K562 (cell line): ENCODE measurements around the gene NUP98. TPM values are rescaled to one million over a fixed set of nuclear protein-coding genes. Genes with fewer than 3 reads are reported as not detected.

ENCODE experiments used
- ATAC-seq: fragments of 200-7000 bp; cut with Tn5 transposase; 3 replicates; pipeline ENCODE4 v1.9.1; 2020; ENCODE audit warnings: moderate library complexity
- BruUV-seq: library from RNA; stranded (reverse); fragments of 400-500 nt; replicated peaks from 2 replicates; lab custom pipeline; 2021; lab: Mats Ljungman, UMichigan
- CTCF ChIA-PET: fragments of 300-600 bp; formaldehyde crosslinking; extraction: SDS; loops from one replicate; lab custom pipeline; 2021; ENCODE audit warnings: low intra/inter-chr PET ratio; lab: Yijun Ruan, JAX
- POLR2A ChIA-PET: fragments of 300-600, 350-650 bp; sonication (Branson Sonifier 250); formaldehyde crosslinking; extraction: SDS; loops from one replicate; lab custom pipeline; 2021; ENCODE audit warnings: antibody characterized with exemption, inconsistent platforms; lab: Yijun Ruan, JAX
- DNase-seq, 4 experiments: peaks; one replicate each; pipeline versions ENCODE4 v3.0.0 to v3.0.0-alpha.2; 2011 to 2018; ENCODE audit warnings: low spot score in 3 of 4, mixed read lengths in 3 of 4; ENCODE audit errors: extremely low read depth in 1 of 4
- FAIRE-seq: peaks from 2 replicates; lab custom pipeline; 2011; peaks lifted over from hg19 to GRCh38; lab: Jason Lieb, UNC
- H2AFZ ChIP-seq: 2 replicates; pipeline ENCODE4 v1.6.0; 2011; ENCODE audit warnings: low read depth, low read length, control low read depth, inconsistent platforms
- H3K27ac ChIP-seq: fragments of 200-600 bp; 3 replicates; pipeline ENCODE4 v1.8.0; 2011; ENCODE audit warnings: low read depth, mild to moderate bottlenecking, control low read depth, inconsistent platforms, low read length, moderate library complexity, mixed read lengths; ENCODE audit errors: extremely low read depth
- H3K27me3 ChIP-seq, 2 experiments: fragments of 300-600 bp in 1 of 2; 2 replicates in 1 of 2; 3 replicates in 1 of 2; pipeline versions ENCODE4 v1.6.0 to v1.8.0; 2011; ENCODE audit warnings: inconsistent platforms in 2 of 2, low read length in 2 of 2, mild to moderate bottlenecking in 1 of 2, mixed read lengths in 1 of 2, moderate library complexity in 1 of 2; ENCODE audit not compliant: control insufficient read depth in 2 of 2, insufficient read depth in 2 of 2
- H3K36me3 ChIP-seq: fragments of 300-600 bp; 3 replicates; pipeline ENCODE4 v1.8.0; 2011; ENCODE audit warnings: mild to moderate bottlenecking, low read length, inconsistent platforms; ENCODE audit not compliant: control insufficient read depth, insufficient read depth
- H3K4me1 ChIP-seq, 2 experiments: fragments of 200-600 bp in 1 of 2; replicated peaks in 1 of 2; 2 replicates in 1 of 2; 3 replicates in 1 of 2; pipeline versions ENCODE4 v1.5.1 to v1.8.0; 2011; ENCODE audit warnings: inconsistent platforms in 2 of 2, low read length in 2 of 2, mild to moderate bottlenecking in 1 of 2, mixed read lengths in 1 of 2, moderate library complexity in 1 of 2; ENCODE audit not compliant: control insufficient read depth in 2 of 2, insufficient read depth in 2 of 2
- H3K4me2 ChIP-seq: 2 replicates; pipeline ENCODE4 v1.6.1; 2011; ENCODE audit warnings: low read length, control low read depth, inconsistent platforms, mixed read lengths; ENCODE audit not compliant: insufficient read depth
- H3K4me3 ChIP-seq: fragments of 200-600 bp; sonication (generic), shearing (Covaris generic); 2 replicates; pipeline ENCODE4 v1.5.1; 2016; ENCODE audit warnings: control low read depth, inconsistent platforms
- H3K79me2 ChIP-seq: fragments of 200-600 bp; 3 replicates; pipeline ENCODE4 v1.8.0; 2011; ENCODE audit warnings: low read length, inconsistent platforms; ENCODE audit not compliant: control insufficient read depth, insufficient read depth
- H3K9ac ChIP-seq, 2 experiments: 2 replicates each; pipeline versions ENCODE4 v1.6.0 to v1.6.1; 2011; ENCODE audit warnings: low read depth in 2 of 2, low read length in 2 of 2, control low read depth in 1 of 2, inconsistent platforms in 1 of 2, mild to moderate bottlenecking in 1 of 2, mixed read lengths in 1 of 2; ENCODE audit not compliant: insufficient read depth in 1 of 2
- H3K9me1 ChIP-seq: one replicate; pipeline ENCODE4 v1.6.0; 2011; ENCODE audit warnings: inconsistent platforms, mild to moderate bottlenecking, low read length, moderate library complexity; ENCODE audit not compliant: control insufficient read depth, insufficient read depth
- H3K9me3 ChIP-seq: replicated peaks from 2 replicates; pipeline ENCODE4 v1.5.1; 2011; ENCODE audit warnings: low read depth, low read length, inconsistent platforms; ENCODE audit not compliant: control insufficient read depth, insufficient read depth
- H4K20me1 ChIP-seq: replicated peaks from 2 replicates; pipeline ENCODE4 v1.6.1; 2011; ENCODE audit warnings: low read length, inconsistent platforms, mixed read lengths; ENCODE audit not compliant: control insufficient read depth, insufficient read depth
- ARHGAP35 ChIP-seq: fragments of 450-650 bp; IDR thresholded peaks from 2 replicates; pipeline ENCODE4 v1.6.1; 2018; ENCODE audit not compliant: partially characterized antibody
- HMBOX1 ChIP-seq: sonication (generic); IDR thresholded peaks from 2 replicates; pipeline ENCODE4 v1.6.1; 2016
- HNRNPUL1 ChIP-seq: fragments of 200-400 bp; formaldehyde crosslinking; IDR thresholded peaks from 2 replicates; pipeline ENCODE4 v1.6.1; 2017; ENCODE audit warnings: low read length
- WGBS: fragments of 100-300 bp; shearing (Covaris generic); methylation state at CpG from one replicate; pipeline ENCODE4 v1.1.6; 2016; ENCODE audit warnings: low coverage, mixed read lengths; ENCODE audit not compliant: insufficient coverage; ENCODE audit errors: missing lambda C conversion rate; 5-methylcytosine and 5-hydroxymethylcytosine counted together
- in situ Hi-C: fragments of 300-500 bp; cut with MboI; formaldehyde crosslinking; loops from 4 replicates; pipeline ENCODE4 v1.15.0; 2018; ENCODE audit warnings: inconsistent platforms, mixed read lengths
- intact Hi-C: fragments of 100-400 bp; cut with micrococcal nuclease; formaldehyde crosslinking; loops from 2 replicates; pipeline ENCODE4 v1.14.2; 2022
- polyA plus RNA-seq, 8 experiments: library from polyadenylated mRNA; depleted of rRNA in 4 of 8; stranded (reverse) in 5 of 8; unstranded in 3 of 8; fragments of >200 nt; fragmentation: Nextera tagmentation in 2 of 8; fragmentation: Illumina TruSeq in 1 of 8; extraction: Ambion mirVana in 2 of 8; extraction: Trizol in 1 of 8; gene quantifications; 2 replicates each; pipeline versions ENCODE4 v1.2.1 to v1.2.3, GENCODE V29; 2011 to 2014; ENCODE audit warnings: inconsistent platforms in 1 of 8, missing spikeins in 1 of 8
- total RNA-seq, 7 experiments: library from RNA; depleted of rRNA in 6 of 7; stranded (reverse); fragments of >200 nt in 6 of 7; fragmentation: Illumina TruSeq in 2 of 7; extraction: Trizol in 2 of 7; gene quantifications; 2 replicates each; pipeline versions ENCODE4 v1.2.1 to v1.2.3, GENCODE V29; 2011 to 2021; ENCODE audit warnings: low replicate concordance in 1 of 7

Gene NUP98
- total and polyA plus RNA-seq, 9 of the 15 experiments (the other 6 are each of a cell fraction or from before 2014, with no cell fraction given): 45.1 to 196 (median 130) TPM

DNA sequence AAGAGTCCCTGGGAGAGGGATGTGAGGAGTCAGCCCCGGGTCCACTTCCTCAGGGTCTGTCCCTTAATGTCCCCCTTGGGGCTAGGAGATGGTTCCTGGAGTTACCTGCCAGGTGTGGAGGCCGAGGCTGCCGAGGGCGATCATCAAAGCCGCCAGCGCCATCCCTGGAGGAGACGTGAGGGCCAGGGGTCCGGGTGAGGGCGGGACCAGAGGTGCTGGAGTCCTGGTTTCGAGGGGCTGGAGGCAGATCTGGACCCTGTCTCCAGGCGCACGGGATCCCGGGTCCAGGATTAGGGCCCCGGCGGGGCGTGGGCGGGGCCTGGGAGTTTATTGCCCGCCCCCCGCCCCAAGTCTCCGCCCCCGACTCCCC, 155.7 kb downstream of the NUP98 start, which contains the start of gene ART5 (continued):
- TF ChIP-seq HMBOX1: no peak
- TF ChIP-seq HNRNPUL1: no peak

DNA sequence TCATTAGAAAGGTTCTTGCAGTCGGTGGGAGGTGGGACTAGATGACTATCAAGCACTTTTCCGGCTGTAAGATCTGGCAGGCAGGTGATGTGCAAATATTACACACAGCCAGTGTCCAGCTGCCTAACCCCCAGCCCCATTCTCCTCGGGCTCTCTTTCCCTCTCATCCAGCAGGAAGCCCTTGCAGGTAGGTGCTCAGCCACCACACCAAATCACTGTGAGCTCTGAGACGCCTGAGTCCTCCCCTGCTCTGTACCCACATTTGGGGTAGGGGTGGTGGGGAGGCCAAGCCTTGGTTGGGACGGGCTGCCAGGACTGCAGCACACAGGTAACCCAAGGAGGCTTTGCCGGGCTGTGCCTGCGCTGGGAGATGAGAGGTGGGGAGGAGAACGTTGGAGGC, 156.2 kb downstream of the NUP98 start:
- CTCF ChIA-PET: no interaction called here
- intact Hi-C loops: no loop called here
- Histone ChIP-seq H3K27me3 (peaks cover 11 to 34% of the 10 kb centered on the region in 2 experiments), H3K9me1 (no peaks in the 10 kb centered on the region)
- no peak for TF ChIP-seq ARHGAP35
- TF ChIP-seq, all 486 proteins: peak for 0
- H2AFZ ChIP-seq: 0 out of 2 replicates have a peak overlapping the region, but pooled peaks have one; percentile 72
- H4K20me1 ChIP-seq: no peaks in the 10 kb centered on the region
- in situ Hi-C loops: no loop called here
- DNase-seq: no peak
- no peak for ATAC-seq
- POLR2A ChIA-PET: no interaction called here
- no TSS peak for BruUV-seq
- no peaks in the 10 kb centered on the region for H3K36me3 ChIP-seq
- no peaks in the 10 kb centered on the region for H3K79me2 ChIP-seq
- peaks cover 3% of the 10 kb centered on the region; the same call in 1 of the 2 replicates for H3K9me3 ChIP-seq
- H3K9ac ChIP-seq: peak overlapping the region in 1 of 2 experiments; percentile 61; a peak in 1 of 4 replicates
- H3K4me2 ChIP-seq: no peak overlapping the region
- H3K4me1 ChIP-seq: peaks cover 21 to 29% of the 10 kb centered on the region in 2 experiments; a peak in 4 of 5 replicates
- no peak overlapping the region for H3K4me3 ChIP-seq
- no peak for FAIRE-seq
- H3K27ac ChIP-seq: no peak overlapping the region
- 12% methylated on average over 8 of the region's 8 CpGs for WGBS
